HCT116 (cell line): ENCODE measurements around the gene CDC42EP2. TPM values are rescaled to one million over a fixed set of nuclear protein-coding genes. Genes with fewer than 3 reads are reported as not detected.

Experiments used
- ATAC-seq: fragments of 200-7000 bp; cut with Tn5 transposase; 2 replicates; pipeline ENCODE4 v1.9.1; 2020; ENCODE audit warnings: mild to moderate bottlenecking, moderate library complexity
- BruUV-seq: library from RNA; stranded (reverse); fragments of 400-500 nt; replicated peaks from 2 replicates; lab custom pipeline; 2021; lab: Mats Ljungman, UMichigan
- CTCF ChIA-PET: fragments of 300-600 bp; sonication (Branson Sonifier 250); formaldehyde crosslinking; loops from one replicate; lab custom pipeline; 2021; ENCODE audit warnings: antibody characterized with exemption; lab: Charles Lee
- POLR2A ChIA-PET: fragments of 300-600, 350-600 bp; sonication (Branson Sonifier 250); formaldehyde crosslinking; loops from one replicate; lab custom pipeline; 2021; ENCODE audit warnings: antibody characterized with exemption; lab: Charles Lee
- RAD21 ChIA-PET, 2 experiments: fragments of 300-600 bp; sonication (Branson Sonifier 250); formaldehyde crosslinking; loops; one replicate each; lab custom pipeline; 2023; ENCODE audit warnings: low total read pairs in 2 of 2; ENCODE audit not compliant: uncharacterized antibody in 2 of 2, unreplicated experiment in 2 of 2, low non-redundant PET in 1 of 2; lab: Charles Lee
- DNase-seq: peaks from one replicate; pipeline ENCODE4 v3.0.0-alpha.2; 2010; ENCODE audit warnings: low read depth, low spot score
- H2AFZ ChIP-seq: fragments of 200-600 bp; shearing (Covaris generic), sonication (generic); 2 replicates; pipeline ENCODE4 v1.6.1; 2017; ENCODE audit warnings: low read depth, mixed run types, mixed read lengths, antibody characterized with exemption, low read length; ENCODE audit not compliant: poor library complexity, severe bottlenecking
- H3K27ac ChIP-seq: 2 replicates; pipeline ENCODE4 v1.5.1; 2012; ENCODE audit warnings: low read depth, low read length
- H3K27me3 ChIP-seq: fragments of 200-600 bp; sonication (generic); 2 replicates; pipeline ENCODE4 v1.6.1; 2016; ENCODE audit warnings: mixed run types, low read length, mixed read lengths; ENCODE audit not compliant: insufficient read depth
- H3K36me3 ChIP-seq, 2 experiments: fragments of 200-500 bp in 1 of 2; fragments of 200-600 bp in 1 of 2; sonication (Bioruptor generic) in 1 of 2; sonication (generic) in 1 of 2; 2 replicates each; pipeline versions ENCODE4 v1.5.1 to v1.6.1; 2014 to 2016; ENCODE audit warnings: low read length in 2 of 2, inconsistent platforms in 1 of 2, mixed read lengths in 1 of 2, mixed run types in 1 of 2; ENCODE audit not compliant: insufficient read depth in 2 of 2, control insufficient read depth in 1 of 2
- H3K4me1 ChIP-seq, 2 experiments: fragments of 200-600 bp in 1 of 2; sonication (generic) in 1 of 2; 2 replicates each; pipeline versions ENCODE4 v1.5.1 to v1.6.1; 2012 to 2017; ENCODE audit warnings: low read length in 2 of 2, inconsistent platforms in 1 of 2, mild to moderate bottlenecking in 1 of 2, mixed read lengths in 1 of 2, mixed run types in 1 of 2, moderate library complexity in 1 of 2; ENCODE audit not compliant: insufficient read depth in 2 of 2, control insufficient read depth in 1 of 2
- H3K4me2 ChIP-seq: fragments of 200-600 bp; sonication (generic); 2 replicates; pipeline ENCODE4 v1.6.1; 2017; ENCODE audit warnings: mixed run types, low read length, mixed read lengths
- H3K4me3 ChIP-seq, 2 experiments: fragments of 200-600 bp in 1 of 2; sonication (generic) in 1 of 2; replicated peaks in 1 of 2; 2 replicates each; pipeline ENCODE4 v1.5.1; 2011 to 2016; ENCODE audit warnings: low read length in 2 of 2, control low read depth in 1 of 2, low read depth in 1 of 2, mild to moderate bottlenecking in 1 of 2, mixed read lengths in 1 of 2, mixed run types in 1 of 2
- H3K79me2 ChIP-seq: fragments of 200-600 bp; sonication (generic); 2 replicates; pipeline ENCODE4 v1.6.1; 2017; ENCODE audit warnings: mild to moderate bottlenecking, mixed run types, low read length, moderate library complexity, mixed read lengths; ENCODE audit not compliant: insufficient read depth
- H3K9ac ChIP-seq: fragments of 200-600 bp; sonication (generic); 2 replicates; pipeline ENCODE4 v1.6.1; 2016; ENCODE audit warnings: low read length, mixed read lengths
- H3K9me2 ChIP-seq: fragments of 200-600 bp; sonication (generic), shearing (Covaris generic); 2 replicates; pipeline ENCODE4 v1.6.1; 2017; ENCODE audit warnings: mixed run types, mild to moderate bottlenecking, moderate library complexity; ENCODE audit not compliant: insufficient read depth
- H3K9me3 ChIP-seq, 2 experiments: fragments of 200-500 bp in 1 of 2; fragments of 200-600 bp in 1 of 2; sonication (Bioruptor generic) in 1 of 2; sonication (generic) in 1 of 2; 2 replicates each; pipeline ENCODE4 v1.6.1; 2014 to 2017; ENCODE audit warnings: low read length in 2 of 2, mixed read lengths in 2 of 2, inconsistent platforms in 1 of 2, low read depth in 1 of 2, mild to moderate bottlenecking in 1 of 2, mixed run types in 1 of 2, moderate library complexity in 1 of 2; ENCODE audit not compliant: control insufficient read depth in 1 of 2, insufficient read depth in 1 of 2
- H4K20me1 ChIP-seq: fragments of 200-600 bp; sonication (generic), shearing (Covaris generic); 2 replicates; pipeline ENCODE4 v1.6.1; 2017; ENCODE audit warnings: mixed run types, mild to moderate bottlenecking, moderate library complexity; ENCODE audit not compliant: insufficient read depth
- CTCF ChIP-seq, 3 experiments: fragments of 200-600 bp in 1 of 3; sonication (generic) in 1 of 3; IDR thresholded peaks in 2 of 3; conservative IDR thresholded peaks in 1 of 3; 2 replicates each; pipeline ENCODE4 v1.5.1; 2012 to 2017; ENCODE audit warnings: low read depth in 2 of 3, low read length in 2 of 3, antibody characterized with exemption in 1 of 3, borderline replicate concordance in 1 of 3, control low read depth in 1 of 3, mild to moderate bottlenecking in 1 of 3, mixed read lengths in 1 of 3, mixed run types in 1 of 3, moderate library complexity in 1 of 3; ENCODE audit not compliant: insufficient read depth in 1 of 3
- EGR1 ChIP-seq: IDR thresholded peaks from 2 replicates; pipeline ENCODE4 v1.6.1; 2012; ENCODE audit warnings: low read depth
- ELF1 ChIP-seq: IDR thresholded peaks from 2 replicates; pipeline ENCODE4 v1.6.1; 2012; ENCODE audit warnings: low read depth, borderline replicate concordance
- EZH2 ChIP-seq: fragments of 200-600 bp; sonication (generic); IDR thresholded peaks from 2 replicates; pipeline ENCODE4 v1.6.1; 2017; ENCODE audit warnings: antibody characterized with exemption, mixed run types
- EZH2phosphoT487 ChIP-seq: fragments of 200-600 bp; IDR thresholded peaks from 2 replicates; pipeline ENCODE4 v1.6.1; 2018; ENCODE audit warnings: antibody characterized with exemption, borderline replicate concordance
- JUND ChIP-seq: IDR thresholded peaks from 2 replicates; pipeline ENCODE4 v1.6.1; 2012
- RAD21 ChIP-seq: IDR thresholded peaks from 2 replicates; pipeline ENCODE4 v1.6.1; 2012; ENCODE audit warnings: low read depth, mild to moderate bottlenecking
- SIN3A ChIP-seq: IDR thresholded peaks from 2 replicates; pipeline ENCODE4 v1.6.1; 2012; ENCODE audit warnings: low read depth
- SP1 ChIP-seq: IDR thresholded peaks from 2 replicates; pipeline ENCODE4 v1.6.1; 2012; ENCODE audit warnings: low read depth
- SRF ChIP-seq: IDR thresholded peaks from 2 replicates; pipeline ENCODE4 v1.6.1; 2012; ENCODE audit warnings: low read depth
- YY1 ChIP-seq: IDR thresholded peaks from 2 replicates; pipeline ENCODE4 v1.6.1; 2011; ENCODE audit warnings: low read length, low read depth, moderate library complexity, mild to moderate bottlenecking; ENCODE audit not compliant: insufficient replicate concordance; ENCODE audit errors: extremely low read depth
- ZFX ChIP-seq: fragments of 450-650 bp; IDR thresholded peaks from 2 replicates; pipeline ENCODE4 v1.6.1; 2017
- ZNF274 ChIP-seq: fragments of 200-500 bp; sonication (Bioruptor generic); IDR thresholded peaks from 2 replicates; pipeline ENCODE4 v1.6.1; 2014; ENCODE audit warnings: mild to moderate bottlenecking, low read depth, low read length, inconsistent platforms
- intact Hi-C: fragments of 100-400 bp; cut with micrococcal nuclease; formaldehyde crosslinking; loops from 2 replicates; pipeline ENCODE4 v1.10.0; 2022
- total RNA-seq: library from RNA; stranded (reverse); gene quantifications from one replicate; pipeline ENCODE4 v1.2.1, GENCODE V29; 2021; ENCODE audit not compliant: unreplicated experiment
- TF ChIP-seq, protein P1 (sequence below): IDR thresholded peaks from 2 replicates; pipeline ENCODE4 v1.6.1; 2012; ENCODE audit warnings: low read depth
- TF ChIP-seq, protein P2 (sequence below): IDR thresholded peaks from 2 replicates; pipeline ENCODE4 v1.6.1; 2012
- TF ChIP-seq, protein P3 (sequence below): IDR thresholded peaks from 2 replicates; pipeline ENCODE4 v1.6.1; 2012

CDC42EP2 gene
- total RNA-seq, 1 experiment from 2014 or later: 15.4 TPM

GRCh38 chr11:65309006-65309405 is 5.7 kb upstream of the CDC42EP2 start:
- no peak for ATAC-seq
- no peaks in the 10 kb centered on the region for H3K79me2 ChIP-seq
- POLR2A ChIA-PET: no interaction called here
- no peak overlapping the region for H3K4me3 ChIP-seq
- no TSS peak for BruUV-seq
- H3K27ac ChIP-seq: no peak overlapping the region
- DNase-seq: no peak
- no peak overlapping the region for H3K9ac ChIP-seq
- H3K9me2 ChIP-seq: no peaks in the 10 kb centered on the region
- intact Hi-C loops: no loop called here
- no peaks in the 10 kb centered on the region for H4K20me1 ChIP-seq
- no peak overlapping the region for H3K4me2 ChIP-seq
- H3K9me3 ChIP-seq: no peaks in the 10 kb centered on the region
- H3K36me3 ChIP-seq: no peaks in the 10 kb centered on the region
- CTCF ChIA-PET: no interaction called here
- H2AFZ ChIP-seq: no peak overlapping the region
- H3K4me1 ChIP-seq: peaks cover 7 to 48% of the 10 kb centered on the region in 2 experiments
- TF ChIP-seq ZFX (no peak), RAD21 (no peak), EZH2phosphoT487 (no peak), ELF1 (no peak), ZNF274 (no peak), JUND (no peak), YY1 (no peak)
- no peaks in the 10 kb centered on the region for H3K27me3 ChIP-seq
- RAD21 ChIA-PET: no interaction called here

GRCh38 chr11:65310215-65310614 is 4.5 kb upstream of the CDC42EP2 start:
- H3K9me3 ChIP-seq: no peaks in the 10 kb centered on the region
- no peaks in the 10 kb centered on the region for H3K36me3 ChIP-seq
- H3K9ac ChIP-seq: no peak overlapping the region
- peaks cover 4% of the 10 kb centered on the region; the same call in 1 of the 2 replicates for H3K79me2 ChIP-seq
- no TSS peak for BruUV-seq
- ATAC-seq (no peak), DNase-seq (no peak)
- no peak overlapping the region for H2AFZ ChIP-seq
- H3K27ac ChIP-seq: no peak overlapping the region
- no peaks in the 10 kb centered on the region for H3K27me3 ChIP-seq
- POLR2A ChIA-PET: no interaction called here
- H3K4me1 ChIP-seq: peaks cover 10 to 54% of the 10 kb centered on the region in 2 experiments
- H3K4me3 ChIP-seq: no peak overlapping the region
- no peak overlapping the region for H3K4me2 ChIP-seq
- intact Hi-C loops: no loop called here
- RAD21 ChIA-PET: no interaction called here
- H4K20me1 ChIP-seq: no peaks in the 10 kb centered on the region
- H3K9me2 ChIP-seq: no peaks in the 10 kb centered on the region
- CTCF ChIA-PET: interaction anchor here (1.0 kb wide), 1 partner anchor 20 kb away, joined by 3 read pairs; no protein-coding TSS in a partner anchor
- TF ChIP-seq CTCF (IDR thresholded peaks at IDR 0.05 in 2 of 3, conservative IDR thresholded peaks at IDR 0.05 in 1 of 3; ENCODE audit: borderline replicate concordance in 1 of 3, insufficient read depth in 1 of 3, low read depth in 2 of 3, low read length in 2 of 3) (no peak), YY1 (no peak), JUND (no peak), ZNF274 (no peak), EZH2phosphoT487 (no peak), EZH2 (no peak), SIN3A (no peak), EGR1 (no peak), SP1 (no peak), SRF (no peak)
- TF ChIP-seq, protein P1, sequence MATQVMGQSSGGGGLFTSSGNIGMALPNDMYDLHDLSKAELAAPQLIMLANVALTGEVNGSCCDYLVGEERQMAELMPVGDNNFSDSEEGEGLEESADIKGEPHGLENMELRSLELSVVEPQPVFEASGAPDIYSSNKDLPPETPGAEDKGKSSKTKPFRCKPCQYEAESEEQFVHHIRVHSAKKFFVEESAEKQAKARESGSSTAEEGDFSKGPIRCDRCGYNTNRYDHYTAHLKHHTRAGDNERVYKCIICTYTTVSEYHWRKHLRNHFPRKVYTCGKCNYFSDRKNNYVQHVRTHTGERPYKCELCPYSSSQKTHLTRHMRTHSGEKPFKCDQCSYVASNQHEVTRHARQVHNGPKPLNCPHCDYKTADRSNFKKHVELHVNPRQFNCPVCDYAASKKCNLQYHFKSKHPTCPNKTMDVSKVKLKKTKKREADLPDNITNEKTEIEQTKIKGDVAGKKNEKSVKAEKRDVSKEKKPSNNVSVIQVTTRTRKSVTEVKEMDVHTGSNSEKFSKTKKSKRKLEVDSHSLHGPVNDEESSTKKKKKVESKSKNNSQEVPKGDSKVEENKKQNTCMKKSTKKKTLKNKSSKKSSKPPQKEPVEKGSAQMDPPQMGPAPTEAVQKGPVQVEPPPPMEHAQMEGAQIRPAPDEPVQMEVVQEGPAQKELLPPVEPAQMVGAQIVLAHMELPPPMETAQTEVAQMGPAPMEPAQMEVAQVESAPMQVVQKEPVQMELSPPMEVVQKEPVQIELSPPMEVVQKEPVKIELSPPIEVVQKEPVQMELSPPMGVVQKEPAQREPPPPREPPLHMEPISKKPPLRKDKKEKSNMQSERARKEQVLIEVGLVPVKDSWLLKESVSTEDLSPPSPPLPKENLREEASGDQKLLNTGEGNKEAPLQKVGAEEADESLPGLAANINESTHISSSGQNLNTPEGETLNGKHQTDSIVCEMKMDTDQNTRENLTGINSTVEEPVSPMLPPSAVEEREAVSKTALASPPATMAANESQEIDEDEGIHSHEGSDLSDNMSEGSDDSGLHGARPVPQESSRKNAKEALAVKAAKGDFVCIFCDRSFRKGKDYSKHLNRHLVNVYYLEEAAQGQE: no peak
- TF ChIP-seq, protein P2, sequence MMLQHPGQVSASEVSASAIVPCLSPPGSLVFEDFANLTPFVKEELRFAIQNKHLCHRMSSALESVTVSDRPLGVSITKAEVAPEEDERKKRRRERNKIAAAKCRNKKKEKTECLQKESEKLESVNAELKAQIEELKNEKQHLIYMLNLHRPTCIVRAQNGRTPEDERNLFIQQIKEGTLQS: no peak
- TF ChIP-seq, protein P3, sequence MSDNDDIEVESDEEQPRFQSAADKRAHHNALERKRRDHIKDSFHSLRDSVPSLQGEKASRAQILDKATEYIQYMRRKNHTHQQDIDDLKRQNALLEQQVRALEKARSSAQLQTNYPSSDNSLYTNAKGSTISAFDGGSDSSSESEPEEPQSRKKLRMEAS: no peak
